Activated naive CD4-positive, alpha-beta T cell treated with anti-CD3 and anti-CD28 coated beads for 36 hours (primary cell): ENCODE results near the gene SMPD3. TPM values are rescaled to one million over a fixed set of nuclear protein-coding genes. Genes with fewer than 3 reads are reported as not detected.

ENCODE experiments used
- CTCF ChIA-PET: fragments of 350-600 bp; sonication (Branson Sonifier 250); formaldehyde crosslinking; loops from one replicate; lab custom pipeline; 2021; ENCODE audit warnings: antibody characterized with exemption; lab: Charles Lee
- DNase-seq: peaks from one replicate; pipeline ENCODE4 v3.0.0-alpha.2; 2020
- H3K27ac Mint-ChIP-seq: one replicate; pipeline ENCODE4 v1.8.0; 2021; ENCODE audit warnings: mild to moderate bottlenecking, mixed read lengths
- H3K27me3 Mint-ChIP-seq: one replicate; pipeline ENCODE4 v1.8.0; 2021; ENCODE audit warnings: low read depth, mixed read lengths
- H3K36me3 Mint-ChIP-seq: one replicate; pipeline ENCODE4 v1.8.0; 2021; ENCODE audit warnings: low read depth, mixed read lengths
- H3K4me1 Mint-ChIP-seq: one replicate; pipeline ENCODE4 v1.8.0; 2021; ENCODE audit warnings: low read depth, mixed read lengths
- H3K4me3 Mint-ChIP-seq: one replicate; pipeline ENCODE4 v1.8.0; 2021; ENCODE audit warnings: mild to moderate bottlenecking, moderate library complexity, mixed read lengths
- H3K9me3 Mint-ChIP-seq: one replicate; pipeline ENCODE4 v1.8.0; 2021; ENCODE audit warnings: mixed read lengths
- intact Hi-C: fragments of 100-400 bp; cut with micrococcal nuclease; formaldehyde crosslinking; loops from one replicate; pipeline ENCODE4 v1.15.1; 2023
- total RNA-seq, 2 experiments: library from RNA; stranded (reverse); gene quantifications; one replicate each; pipeline ENCODE4 v1.2.3, GENCODE V29; 2021

SMPD3 gene
- total RNA-seq, 2 experiments from 2014 or later, result 0.40 to 0.67 TPM

DNA sequence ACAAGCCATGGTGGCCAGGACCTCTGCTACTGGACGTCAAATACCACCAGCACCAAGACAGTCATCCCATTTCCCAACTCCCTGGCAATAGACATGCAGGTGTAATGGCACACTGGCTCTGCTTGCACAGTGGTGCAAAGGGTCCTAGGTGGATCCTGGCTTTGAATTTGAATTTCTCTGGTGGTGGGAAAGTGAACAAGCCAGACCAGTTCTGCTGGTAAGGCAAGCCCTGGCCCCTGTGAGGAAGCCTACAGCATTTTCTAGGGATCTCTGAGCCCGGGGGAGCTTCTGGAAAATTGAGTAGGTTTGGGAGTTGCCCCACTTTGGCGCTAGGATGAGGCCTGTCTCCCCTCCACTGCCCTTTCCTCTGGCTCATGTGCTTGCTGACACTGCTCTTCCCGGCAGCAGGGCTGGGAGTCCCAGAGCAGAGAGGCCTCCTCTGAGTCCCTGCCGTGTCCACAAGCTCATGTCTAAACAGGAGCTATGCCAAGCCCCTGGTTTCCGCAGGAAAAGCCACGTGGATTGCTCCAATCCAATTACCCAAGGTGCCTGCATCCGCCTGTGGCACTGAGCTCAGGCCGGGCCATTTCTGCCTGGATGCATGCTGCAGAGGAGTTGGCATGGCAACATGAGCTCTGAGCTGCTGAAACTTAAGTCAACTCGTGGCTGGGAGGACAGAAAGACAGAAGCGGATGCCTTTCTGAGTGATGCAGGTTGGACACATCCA, 70.5 kb downstream of the SMPD3 start:
- DNase-seq, result no peak
- no peaks in the 10 kb centered on the region for H3K9me3 Mint-ChIP-seq
- CTCF ChIA-PET, result interaction anchor here (0.9 to 1.0 kb wide), 2 partner anchors 18 to 133 kb away, joined by 3 read pairs; no protein-coding TSS in a partner anchor
- no peaks in the 10 kb centered on the region for H3K27me3 Mint-ChIP-seq
- intact Hi-C loops, result no loop called here
- peaks cover 13% of the 10 kb centered on the region for H3K4me1 Mint-ChIP-seq
- H3K27ac Mint-ChIP-seq, result no peak overlapping the region
- no peaks in the 10 kb centered on the region for H3K36me3 Mint-ChIP-seq
- no peak overlapping the region for H3K4me3 Mint-ChIP-seq

- intact Hi-C loops, result no loop called here
- no peaks in the 10 kb centered on the region for H3K9me3 Mint-ChIP-seq
- no peak overlapping the region for H3K27ac Mint-ChIP-seq
- H3K4me3 Mint-ChIP-seq, result no peak overlapping the region
- peaks cover 13% of the 10 kb centered on the region for H3K4me1 Mint-ChIP-seq
- H3K36me3 Mint-ChIP-seq, result no peaks in the 10 kb centered on the region
- H3K27me3 Mint-ChIP-seq, result no peaks in the 10 kb centered on the region
- no peak for DNase-seq
- CTCF ChIA-PET, result no interaction called here
Observed at GRCh38 chr16:68377221-68377620, 71.1 kb downstream of the SMPD3 start.

GRCh38 chr16:68376590-68376989, 71.7 kb downstream of the SMPD3 start:
- no peak overlapping the region for H3K27ac Mint-ChIP-seq
- H3K36me3 Mint-ChIP-seq, result no peaks in the 10 kb centered on the region
- DNase-seq, result no peak
- no peaks in the 10 kb centered on the region for H3K9me3 Mint-ChIP-seq
- peaks cover 13% of the 10 kb centered on the region for H3K4me1 Mint-ChIP-seq
- intact Hi-C loops, result no loop called here
- H3K27me3 Mint-ChIP-seq, result no peaks in the 10 kb centered on the region
- no peak overlapping the region for H3K4me3 Mint-ChIP-seq
- CTCF ChIA-PET, result no interaction called here

GRCh38 chr16:68375801-68376536, 72.3 kb downstream of the SMPD3 start:
- H3K27me3 Mint-ChIP-seq, result no peaks in the 10 kb centered on the region
- intact Hi-C loops, result no loop called here
- CTCF ChIA-PET, result no interaction called here
- no peaks in the 10 kb centered on the region for H3K36me3 Mint-ChIP-seq
- peaks cover 13% of the 10 kb centered on the region for H3K4me1 Mint-ChIP-seq
- no peaks in the 10 kb centered on the region for H3K9me3 Mint-ChIP-seq
- H3K27ac Mint-ChIP-seq, result no peak overlapping the region
- DNase-seq, result no peak
- no peak overlapping the region for H3K4me3 Mint-ChIP-seq

GRCh38 chr16:68374961-68375660, 73.2 kb downstream of the SMPD3 start:
- no peaks in the 10 kb centered on the region for H3K27me3 Mint-ChIP-seq

GRCh38 chr16:68374246-68374805, 74.0 kb downstream of the SMPD3 start:
- H3K27me3 Mint-ChIP-seq, result no peaks in the 10 kb centered on the region
- no peaks in the 10 kb centered on the region for H3K36me3 Mint-ChIP-seq
- peaks cover 22% of the 10 kb centered on the region for H3K4me1 Mint-ChIP-seq
- H3K27ac Mint-ChIP-seq, result no peak overlapping the region
- intact Hi-C loops, result no loop called here
- no peaks in the 10 kb centered on the region for H3K9me3 Mint-ChIP-seq
- no peak overlapping the region for H3K4me3 Mint-ChIP-seq
- CTCF ChIA-PET, result no interaction called here
- no peak for DNase-seq

More at GRCh38 chr16:68374961-68375660, 73.2 kb downstream of the SMPD3 start:
- CTCF ChIA-PET, result no interaction called here
- Mint-ChIP-seq H3K4me1 (peaks cover 20% of the 10 kb centered on the region), H3K4me3 (no peak overlapping the region), H3K9me3 (no peaks in the 10 kb centered on the region), H3K36me3 (no peaks in the 10 kb centered on the region), H3K27ac (no peak overlapping the region)
- intact Hi-C loops, result no loop called here
- DNase-seq, result no peak

DNA sequence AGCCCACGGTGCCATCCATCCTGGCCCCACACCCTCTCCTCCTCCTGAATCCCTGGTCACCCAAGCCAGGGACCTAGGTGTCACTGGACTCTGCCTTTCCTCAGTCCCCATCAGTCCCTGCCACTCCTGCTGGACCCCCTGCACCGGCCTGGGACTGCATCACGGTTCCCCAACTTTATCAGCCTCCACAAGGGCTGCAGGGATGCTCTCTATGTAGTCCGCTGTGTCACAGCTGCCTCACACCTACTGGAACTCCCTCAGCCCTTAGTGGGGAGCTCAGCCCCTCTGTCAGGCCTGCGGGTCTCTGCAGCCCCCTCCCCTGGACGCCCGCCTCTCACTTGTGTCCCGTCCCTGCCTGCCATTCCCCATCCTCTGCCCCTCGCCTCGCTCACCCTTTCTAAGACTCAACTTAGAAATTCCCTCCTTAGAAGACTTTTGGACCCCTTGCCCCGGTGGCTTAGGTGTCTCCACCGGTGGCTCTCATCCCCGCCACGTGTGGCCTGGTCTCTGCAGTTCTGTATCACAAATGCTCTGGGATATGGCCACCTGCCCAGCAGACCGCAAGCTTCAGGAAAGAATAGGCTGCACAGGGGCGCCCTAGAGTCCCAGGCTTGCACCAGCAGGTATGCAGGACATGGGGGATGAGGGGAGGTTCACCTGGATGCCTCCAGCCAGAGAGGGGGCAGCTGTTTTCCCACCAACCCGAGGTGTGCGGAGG, 74.6 kb downstream of the SMPD3 start:
- no peaks in the 10 kb centered on the region for H3K36me3 Mint-ChIP-seq
- intact Hi-C loops, result no loop called here
- DNase-seq, result no peak
- H3K4me3 Mint-ChIP-seq, result no peak overlapping the region
- peaks cover 22% of the 10 kb centered on the region for H3K4me1 Mint-ChIP-seq
- CTCF ChIA-PET, result interaction anchor here (0.5 to 1.4 kb wide), 2 partner anchors 8 to 37 kb away, joined by 3 read pairs; no protein-coding TSS in a partner anchor
- H3K27me3 Mint-ChIP-seq, result no peaks in the 10 kb centered on the region
- H3K9me3 Mint-ChIP-seq, result no peaks in the 10 kb centered on the region
- no peak overlapping the region for H3K27ac Mint-ChIP-seq

- Mint-ChIP-seq H3K36me3 (no peaks in the 10 kb centered on the region), H3K9me3 (no peaks in the 10 kb centered on the region)
Observed at GRCh38 chr16:68372806-68373205, 75.5 kb downstream of the SMPD3 start.

GRCh38 chr16:68372381-68372720, 76.0 kb downstream of the SMPD3 start:
- intact Hi-C loops, result no loop called here
- peaks cover 30% of the 10 kb centered on the region for H3K4me1 Mint-ChIP-seq
- no peaks in the 10 kb centered on the region for H3K36me3 Mint-ChIP-seq
- CTCF ChIA-PET, result interaction anchor here (0.6 to 1.4 kb wide), 3 partner anchors 10 to 665 kb away, joined by 3 to 4 read pairs (median 3); no protein-coding TSS in a partner anchor
- H3K4me3 Mint-ChIP-seq, result no peak overlapping the region
- no peaks in the 10 kb centered on the region for H3K27me3 Mint-ChIP-seq
- no peak overlapping the region for H3K27ac Mint-ChIP-seq
- no peak for DNase-seq
- H3K9me3 Mint-ChIP-seq, result no peaks in the 10 kb centered on the region

More at GRCh38 chr16:68372806-68373205, 75.5 kb downstream of the SMPD3 start:
- no peaks in the 10 kb centered on the region for H3K27me3 Mint-ChIP-seq
- CTCF ChIA-PET, result interaction anchor here (0.5 to 1.4 kb wide), 3 partner anchors 9 to 38 kb away, joined by 3 read pairs; no protein-coding TSS in a partner anchor
- no peak overlapping the region for H3K4me3 Mint-ChIP-seq
- H3K4me1 Mint-ChIP-seq, result peaks cover 30% of the 10 kb centered on the region
- no peak for DNase-seq
- H3K27ac Mint-ChIP-seq, result no peak overlapping the region
- intact Hi-C loops, result no loop called here

- H3K9me3 Mint-ChIP-seq, result no peaks in the 10 kb centered on the region
- no peaks in the 10 kb centered on the region for H3K27me3 Mint-ChIP-seq
- DNase-seq, result no peak
- intact Hi-C loops, result no loop called here
- no peak overlapping the region for H3K4me3 Mint-ChIP-seq
- H3K36me3 Mint-ChIP-seq, result no peaks in the 10 kb centered on the region
- CTCF ChIA-PET, result interaction anchor here (0.5 to 0.9 kb wide), 3 partner anchors 19 to 752 kb away, joined by 3 to 5 read pairs (median 4); no protein-coding TSS in a partner anchor
- H3K4me1 Mint-ChIP-seq, result peaks cover 32% of the 10 kb centered on the region
- H3K27ac Mint-ChIP-seq, result no peak overlapping the region
Observed at GRCh38 chr16:68371706-68372380, 76.5 kb downstream of the SMPD3 start.

- Mint-ChIP-seq H3K27ac (no peak overlapping the region), H3K4me1 (peaks cover 32% of the 10 kb centered on the region), H3K36me3 (no peaks in the 10 kb centered on the region), H3K9me3 (no peaks in the 10 kb centered on the region), H3K27me3 (peaks cover 2% of the 10 kb centered on the region), H3K4me3 (no peak overlapping the region)
- CTCF ChIA-PET, result interaction anchor here (0.5 to 1.3 kb wide), 4 partner anchors 14 to 780 kb away, joined by 3 to 4 read pairs (median 4); no protein-coding TSS in a partner anchor
- intact Hi-C loops, result no loop called here
- DNase-seq, result no peak
Observed at GRCh38 chr16:68371276-68371651, 77.0 kb downstream of the SMPD3 start.
